GM18519 (cell line): Measurements from ENCODE around the gene CACNA1B.

Experiments used
- ATAC-seq: cut with Tn5 transposase; IDR thresholded peaks from one replicate; pipeline ENCODE4 v1.9.1; 2021; ENCODE audit warnings: mild to moderate bottlenecking, moderate library complexity; ENCODE audit not compliant: unreplicated experiment, low FRiP score

The CACNA1B gene

GRCh38 chr9:137977571-137978261, 100.1 kb downstream of the CACNA1B start:
- no peak for ATAC-seq

- ATAC-seq: no peak
These were observed 100.7 kb downstream of the CACNA1B start for GRCh38 chr9:137978262-137978714.

DNA sequence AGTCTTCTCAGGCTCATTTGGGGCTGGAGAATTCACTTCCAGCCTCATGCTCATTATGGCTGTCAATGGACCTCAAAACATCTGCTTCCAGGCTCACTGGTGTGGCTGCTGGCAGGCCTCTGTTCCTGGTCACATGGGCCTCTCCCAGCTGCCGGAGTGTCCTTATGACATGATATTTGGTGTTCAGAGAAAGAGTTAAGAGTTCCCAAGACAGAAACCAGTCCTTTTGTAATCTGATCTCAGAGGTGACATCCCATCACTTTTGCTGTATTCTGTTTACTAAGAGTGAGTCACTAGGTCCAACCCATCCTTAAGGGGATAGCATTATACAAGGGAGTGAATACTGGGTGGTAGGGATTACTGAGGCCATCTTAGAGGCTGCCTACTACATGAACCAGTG, 104.6 kb downstream of the CACNA1B start:
- ATAC-seq: no peak

- ATAC-seq: no peak
These were observed 106.4 kb downstream of the CACNA1B start for GRCh38 chr9:137984005-137984404.

DNA sequence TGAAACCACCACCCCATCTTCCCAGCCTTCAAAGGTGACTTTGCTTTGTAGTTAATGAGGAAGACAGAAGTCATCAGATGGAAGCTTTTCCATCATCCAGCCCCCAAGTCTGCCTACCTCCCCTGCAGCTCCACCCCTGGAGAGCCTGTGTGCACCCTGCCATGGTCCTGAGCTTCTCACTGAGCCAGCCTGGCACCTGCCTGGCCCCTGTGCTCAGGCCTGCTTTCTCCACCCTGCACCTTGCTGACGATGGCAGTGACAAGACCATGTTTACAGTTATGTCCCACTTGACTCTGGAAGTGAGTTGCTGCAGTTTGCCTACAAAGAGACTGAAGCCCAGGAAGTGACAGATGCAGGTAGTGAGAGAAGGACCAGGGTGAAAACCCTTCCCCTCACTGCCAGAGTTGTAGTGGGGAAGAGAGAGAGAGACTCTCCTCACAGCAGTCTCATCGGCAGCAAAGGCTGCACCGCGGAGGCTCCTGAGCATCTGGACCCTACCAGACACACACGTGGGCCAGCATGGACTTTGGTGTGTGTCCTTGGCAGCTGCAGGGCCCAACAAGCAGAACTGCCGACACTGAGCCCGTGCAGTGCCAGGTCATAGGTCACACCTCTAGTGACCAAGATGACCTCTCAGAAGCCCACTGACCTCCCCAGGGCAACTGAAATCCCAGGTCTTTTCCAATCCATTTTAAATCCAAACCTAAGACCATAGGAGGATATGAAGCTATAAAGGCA, 107.1 kb downstream of the CACNA1B start:
- ATAC-seq: no peak

DNA sequence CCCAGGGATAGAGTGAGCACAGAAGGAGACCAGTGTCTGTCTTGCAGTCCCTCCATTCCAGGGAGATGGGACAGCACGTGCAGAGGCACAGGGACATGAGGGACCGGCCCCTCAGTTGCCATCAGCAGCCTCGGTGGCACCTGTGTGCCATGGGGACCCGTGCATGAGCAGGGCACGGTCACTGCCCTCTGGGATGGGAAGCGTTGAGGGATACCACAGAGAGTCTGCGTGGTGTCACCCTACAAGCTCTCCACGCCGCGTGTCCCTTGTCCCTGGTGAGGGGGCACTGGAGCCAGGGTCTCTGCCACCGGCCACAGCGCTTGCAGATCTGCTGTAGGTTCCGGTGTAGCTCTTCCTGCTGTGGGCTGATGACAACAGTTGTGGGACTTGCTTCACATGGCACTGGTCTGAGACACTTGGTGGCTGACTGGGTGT, 108.1 kb downstream of the CACNA1B start:
- ATAC-seq: no peak

DNA sequence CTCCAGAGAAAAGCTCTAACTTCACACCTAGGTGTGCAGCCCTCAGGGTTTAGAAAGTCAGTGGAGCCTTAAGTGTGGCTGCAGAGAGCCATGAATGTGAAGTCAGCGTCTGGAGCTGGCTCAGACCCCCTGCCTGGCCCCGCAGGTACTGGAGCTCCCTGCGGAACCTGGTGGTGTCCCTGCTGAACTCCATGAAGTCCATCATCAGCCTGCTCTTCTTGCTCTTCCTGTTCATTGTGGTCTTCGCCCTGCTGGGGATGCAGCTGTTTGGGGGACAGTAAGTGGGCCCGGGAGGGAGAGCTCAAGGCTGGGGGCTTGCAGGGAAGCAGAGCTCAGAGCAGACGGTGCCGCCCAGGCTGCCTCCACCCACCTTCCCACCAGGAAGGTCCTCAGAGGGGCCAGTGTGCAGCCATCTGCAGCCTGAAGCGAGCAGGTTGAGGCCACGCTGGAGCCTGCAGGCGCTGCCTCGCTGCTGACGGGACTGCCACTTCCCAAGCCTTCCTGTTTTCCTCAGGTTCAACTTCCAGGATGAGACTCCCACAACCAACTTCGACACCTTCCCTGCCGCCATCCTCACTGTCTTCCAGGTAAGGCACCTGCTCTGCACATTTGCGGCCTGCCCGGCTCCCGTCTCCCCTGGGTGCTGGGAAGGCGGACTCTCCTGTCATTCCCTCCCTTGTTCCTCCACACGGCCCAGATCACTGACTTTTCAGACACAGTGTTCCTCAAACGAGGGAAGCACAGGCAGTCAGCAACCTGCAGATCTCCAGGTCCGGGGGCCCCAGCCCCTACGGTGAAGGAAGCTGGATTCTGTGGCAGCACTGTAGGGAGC, 108.9 kb downstream of the CACNA1B start:
- no peak for ATAC-seq

DNA sequence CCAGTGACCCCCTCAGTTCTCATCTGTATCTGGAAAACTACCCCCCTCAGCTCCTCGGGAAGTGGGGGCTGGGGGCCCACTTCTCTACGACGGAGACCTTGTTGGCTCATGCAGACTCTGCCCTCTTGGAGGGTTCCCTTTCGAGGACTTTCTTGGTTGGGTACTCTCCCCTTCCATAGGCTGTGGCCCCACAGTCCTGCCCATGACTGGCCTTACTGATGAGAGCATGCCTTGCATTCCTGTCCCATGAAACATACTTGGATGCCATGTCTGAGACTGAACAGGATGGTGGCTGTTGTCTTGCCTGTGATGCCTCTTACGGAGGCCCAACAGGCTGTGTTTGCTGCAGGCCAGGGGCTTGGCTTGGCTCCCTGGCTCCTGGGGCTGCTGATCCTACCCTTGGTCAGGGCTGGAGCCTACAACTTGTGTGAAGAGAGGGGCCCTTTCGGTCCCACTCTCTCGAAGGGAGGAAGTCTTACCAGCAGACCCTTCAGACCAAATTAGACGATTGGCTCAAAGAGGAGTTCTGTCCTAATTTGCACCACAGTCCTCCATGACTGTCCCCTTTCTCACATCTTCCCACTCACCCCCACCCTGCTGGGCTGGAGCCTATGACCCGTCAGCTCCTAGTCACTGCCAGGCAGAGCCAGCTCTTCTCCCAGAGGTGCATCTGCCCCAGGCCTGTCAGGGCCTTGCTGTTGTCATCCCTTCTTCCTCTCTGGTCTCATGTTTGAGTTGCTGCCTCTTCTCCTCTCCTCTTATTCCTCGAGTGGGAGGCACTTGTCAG, 109.9 kb downstream of the CACNA1B start:
- no peak for ATAC-seq

DNA sequence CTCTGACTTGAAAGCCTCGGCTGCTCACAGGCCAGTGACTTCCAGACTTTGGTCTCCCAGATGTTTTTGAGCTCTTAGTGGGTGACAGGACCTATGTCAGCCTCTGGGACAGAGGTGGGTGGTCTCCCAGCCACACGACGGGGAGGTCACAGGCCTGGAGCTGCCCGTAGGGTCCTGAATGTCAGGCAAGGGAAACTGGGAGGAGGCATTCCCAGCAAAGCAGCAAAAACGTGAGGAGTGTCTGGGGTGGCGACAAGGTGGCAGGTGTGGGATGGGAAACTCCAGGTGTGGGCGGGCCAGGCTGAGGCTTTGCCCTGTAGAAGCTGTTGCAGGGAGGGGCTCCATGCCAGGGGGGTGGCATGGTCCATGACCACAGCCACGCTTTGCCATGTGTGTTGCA, 110.5 kb downstream of the CACNA1B start:
- no peak for ATAC-seq

GRCh38 chr9:137988701-137989100, 111.1 kb downstream of the CACNA1B start:
- no peak for ATAC-seq

GRCh38 chr9:137989156-137989555, 111.6 kb downstream of the CACNA1B start:
- no peak for ATAC-seq

DNA sequence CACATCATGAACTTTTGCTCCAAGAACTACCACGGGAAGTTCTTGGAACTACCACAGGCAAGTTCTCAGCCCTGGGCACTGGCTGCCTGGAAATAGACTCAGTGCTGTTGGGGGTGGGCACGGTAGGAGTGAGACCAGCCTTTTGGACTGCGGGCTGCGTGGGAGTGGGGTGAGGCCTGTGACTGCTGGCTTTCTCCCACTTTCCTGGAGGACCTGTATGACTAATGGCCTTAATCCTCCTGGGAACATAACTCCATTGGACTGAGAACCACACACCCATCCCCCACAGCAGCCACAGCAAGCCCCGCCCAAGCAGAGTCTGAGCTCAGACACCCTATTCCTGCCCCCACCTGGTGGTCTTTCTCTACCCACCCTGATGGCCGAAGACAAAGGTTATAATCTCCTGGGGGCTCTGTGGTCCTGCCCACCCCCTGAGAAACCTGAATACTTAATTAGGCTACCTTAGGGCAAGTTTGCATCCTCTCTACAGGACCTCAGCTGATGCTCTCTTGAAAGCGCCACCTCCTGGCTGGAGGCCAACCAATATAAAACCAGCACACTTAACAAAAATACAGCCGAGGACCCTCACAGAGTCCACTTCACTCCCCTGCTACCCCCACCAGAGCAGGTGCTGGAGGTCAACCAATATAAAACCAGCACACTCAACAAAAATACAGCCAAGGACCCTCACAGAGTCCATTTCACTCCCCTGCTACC, 112.6 kb downstream of the CACNA1B start:
- no peak for ATAC-seq

DNA sequence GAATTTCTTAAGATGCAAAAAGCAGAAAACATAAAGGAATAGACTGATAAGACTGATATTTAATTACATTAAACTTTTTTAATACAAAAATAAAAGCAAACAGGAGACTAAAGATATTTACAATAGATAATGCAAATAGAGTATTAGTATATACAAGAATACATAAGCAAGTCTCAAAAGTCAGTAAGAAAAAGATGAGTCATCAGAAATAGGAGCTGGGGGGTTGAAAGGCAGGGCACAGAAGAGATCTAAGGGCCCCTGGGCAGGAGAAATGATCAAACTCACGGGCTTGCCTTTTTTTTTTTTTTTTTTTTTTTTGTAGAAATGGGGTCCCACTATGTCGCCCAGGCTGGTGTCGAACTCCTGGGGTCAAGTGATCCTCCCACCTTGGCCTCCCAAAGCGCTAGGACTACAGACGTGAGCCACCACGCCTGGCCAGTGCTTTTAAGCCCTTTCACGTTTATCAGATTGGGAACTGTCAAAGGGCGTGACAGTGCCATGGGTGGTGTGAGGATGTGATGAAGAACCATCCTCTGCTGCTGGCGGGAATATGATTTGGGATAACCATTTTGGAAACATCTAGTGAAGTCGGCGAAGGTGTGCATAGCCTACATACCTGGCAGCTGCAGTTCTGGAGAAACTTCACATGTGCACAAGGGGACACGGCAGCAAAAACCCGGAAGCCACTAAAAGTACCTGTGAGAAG, 126.1 kb downstream of the CACNA1B start:
- no peak for ATAC-seq

GRCh38 chr9:138006576-138007233, 129.1 kb downstream of the CACNA1B start:
- no peak for ATAC-seq

- no peak for ATAC-seq
These were observed 130.0 kb downstream of the CACNA1B start for GRCh38 chr9:138007566-138007917.

GRCh38 chr9:138007918-138008841, 130.6 kb downstream of the CACNA1B start:
- no peak for ATAC-seq

- ATAC-seq: no peak
These were observed 131.6 kb downstream of the CACNA1B start for GRCh38 chr9:138009016-138009802.
